GM23338 (cell line): Measurements from ENCODE around the gene WDR20. TPM values are rescaled to one million over a fixed set of nuclear protein-coding genes. Genes with fewer than 3 reads are reported as not detected.

Experiments
- ATAC-seq: fragments of 200-7000 bp; cut with Tn5 transposase; 3 replicates; pipeline ENCODE4 v1.9.1; 2020
- DNase-seq: peaks from one replicate; pipeline ENCODE4 v3.0.0-alpha.2; 2015; ENCODE audit warnings: low spot score
- H2AFZ ChIP-seq: fragments of 200-600 bp; sonication (generic); 2 replicates; pipeline ENCODE4 v1.8.0; 2016; ENCODE audit warnings: antibody characterized with exemption, mild to moderate bottlenecking, moderate library complexity
- H3F3A ChIP-seq: fragments of 200-600 bp; sonication (generic); replicated peaks from 2 replicates; pipeline ENCODE4 v1.8.0; 2017; ENCODE audit warnings: antibody characterized with exemption, mixed run types, low read depth
- H3K27ac ChIP-seq: fragments of 200-600 bp; sonication (generic); 2 replicates; pipeline ENCODE4 v1.6.1; 2016; ENCODE audit warnings: low read depth
- H3K27me3 ChIP-seq: fragments of 200-600 bp; sonication (generic); 2 replicates; pipeline ENCODE4 v1.8.0; 2016; ENCODE audit warnings: mild to moderate bottlenecking, mixed run types, moderate library complexity; ENCODE audit not compliant: insufficient read depth
- H3K36me3 ChIP-seq: fragments of 200-600 bp; sonication (generic); 2 replicates; pipeline ENCODE4 v1.8.0; 2016; ENCODE audit warnings: mild to moderate bottlenecking; ENCODE audit not compliant: insufficient read depth
- H3K4me1 ChIP-seq: fragments of 200-600 bp; sonication (generic); 2 replicates; pipeline ENCODE4 v1.8.0; 2016; ENCODE audit warnings: mild to moderate bottlenecking, moderate library complexity; ENCODE audit not compliant: insufficient read depth
- H3K4me2 ChIP-seq: fragments of 200-600 bp; sonication (generic); 2 replicates; pipeline ENCODE4 v1.7.1; 2017; ENCODE audit warnings: mixed run types
- H3K4me3 ChIP-seq: fragments of 200-600 bp; sonication (generic); 2 replicates; pipeline ENCODE4 v1.6.1; 2016; ENCODE audit warnings: mixed run types
- H3K79me2 ChIP-seq: fragments of 200-600 bp; sonication (generic); replicated peaks from 2 replicates; pipeline ENCODE4 v1.8.0; 2017; ENCODE audit warnings: mild to moderate bottlenecking; ENCODE audit not compliant: insufficient read depth
- H3K9me2 ChIP-seq: fragments of 200-600 bp; sonication (generic); 2 replicates; pipeline ENCODE4 v1.8.0; 2017; ENCODE audit not compliant: insufficient read depth
- H4K20me1 ChIP-seq: fragments of 200-600 bp; sonication (generic); replicated peaks from 2 replicates; pipeline ENCODE4 v1.8.0; 2017; ENCODE audit warnings: mild to moderate bottlenecking; ENCODE audit not compliant: insufficient read depth
- H3K27ac Mint-ChIP-seq: 2 replicates; pipeline ENCODE4 v1.8.0; 2020; ENCODE audit warnings: inconsistent platforms, mild to moderate bottlenecking, moderate library complexity, mixed read lengths
- H3K27me3 Mint-ChIP-seq: 3 replicates; pipeline ENCODE4 v1.8.0; 2022; ENCODE audit warnings: low read depth, mild to moderate bottlenecking, moderate library complexity, mixed read lengths, inconsistent platforms; ENCODE audit not compliant: insufficient read depth, poor library complexity
- H3K36me3 Mint-ChIP-seq: 3 replicates; pipeline ENCODE4 v1.8.0; 2021; ENCODE audit warnings: low read depth, mild to moderate bottlenecking, inconsistent platforms, moderate library complexity, mixed read lengths
- H3K4me1 Mint-ChIP-seq: 3 replicates; pipeline ENCODE4 v1.8.0; 2020; ENCODE audit warnings: mild to moderate bottlenecking, inconsistent platforms, mixed read lengths
- H3K4me3 Mint-ChIP-seq: 3 replicates; pipeline ENCODE4 v1.8.0; 2021; ENCODE audit warnings: moderate library complexity, mild to moderate bottlenecking, inconsistent platforms, mixed read lengths
- H3K9me3 Mint-ChIP-seq: 3 replicates; pipeline ENCODE4 v1.8.0; 2020; ENCODE audit warnings: moderate library complexity, mild to moderate bottlenecking, inconsistent platforms, mixed read lengths
- CREB1 ChIP-seq: fragments of 250-450 bp; sonication (Bioruptor Pico); IDR thresholded peaks from 2 replicates; pipeline ENCODE4 v1.5.0; 2020; ENCODE audit warnings: low read depth, mild to moderate bottlenecking, moderate library complexity
- CTCF ChIP-seq, 2 experiments: fragments of 200-600 bp in 1 of 2; sonication (generic) in 1 of 2; conservative IDR thresholded peaks; 2 replicates each; pipeline versions ENCODE4 v1.5.1 to v1.6.1; 2016 to 2017; ENCODE audit warnings: antibody characterized with exemption in 2 of 2, low read depth in 2 of 2, mild to moderate bottlenecking in 2 of 2, moderate library complexity in 1 of 2
- EZH2 ChIP-seq: fragments of 200-600 bp; sonication (generic); IDR thresholded peaks from one replicate; pipeline ENCODE4 v1.8.0; 2017; ENCODE audit warnings: antibody characterized with exemption, mild to moderate bottlenecking, low read depth; ENCODE audit not compliant: unreplicated experiment
- EZH2phosphoT487 ChIP-seq: fragments of 200-600 bp; sonication (generic); IDR thresholded peaks from one replicate; pipeline ENCODE4 v1.8.1; 2018; ENCODE audit warnings: antibody characterized with exemption; ENCODE audit not compliant: unreplicated experiment
- JUNB ChIP-seq: IDR thresholded peaks from one replicate; pipeline ENCODE4 v1.6.1; 2016; ENCODE audit warnings: antibody characterized with exemption; ENCODE audit not compliant: unreplicated experiment
- NANOG ChIP-seq: IDR thresholded peaks from 2 replicates; pipeline ENCODE4 v1.6.1; 2016; ENCODE audit warnings: antibody characterized with exemption, borderline replicate concordance
- POLR2AphosphoS5 ChIP-seq: IDR thresholded peaks from 2 replicates; pipeline ENCODE4 v1.6.1; 2016; ENCODE audit warnings: antibody characterized with exemption, low read depth
- STAT1 ChIP-seq: IDR thresholded peaks from one replicate; pipeline ENCODE4 v1.6.1; 2016; ENCODE audit warnings: antibody characterized with exemption; ENCODE audit not compliant: unreplicated experiment
- ZNF114 ChIP-seq: fragments of 250-450 bp; sonication (Bioruptor Pico); IDR thresholded peaks from 2 replicates; pipeline ENCODE4 v1.5.0; 2020; ENCODE audit warnings: mild to moderate bottlenecking, moderate library complexity
- ZNF331 ChIP-seq: fragments of 250-450 bp; sonication (Bioruptor Pico); IDR thresholded peaks from 2 replicates; pipeline ENCODE4 v1.5.0; 2020; ENCODE audit warnings: low read depth, mild to moderate bottlenecking, moderate library complexity
- ZNF462 ChIP-seq: fragments of 250-450 bp; sonication (Bioruptor Pico); IDR thresholded peaks from 2 replicates; pipeline ENCODE4 v1.5.0; 2020; ENCODE audit warnings: mild to moderate bottlenecking, moderate library complexity
- polyA plus RNA-seq: library from polyadenylated mRNA; unstranded; fragments of >200 nt; fragmentation: Nextera tagmentation; extraction: Ambion mirVana; gene quantifications from 2 replicates; pipeline ENCODE4 v1.2.1, GENCODE V29; 2016
- total RNA-seq: library from RNA; depleted of rRNA; stranded (reverse); fragments of >200 nt; shearing (Covaris generic); gene quantifications from 2 replicates; pipeline ENCODE4 v1.2.3, GENCODE V29; 2014
- TF ChIP-seq, protein P1 (sequence below): IDR thresholded peaks from one replicate; pipeline ENCODE4 v1.6.1; 2018; ENCODE audit warnings: antibody characterized with exemption; ENCODE audit not compliant: unreplicated experiment
- TF ChIP-seq, protein P2 (sequence below): IDR thresholded peaks from 2 replicates; pipeline ENCODE4 v1.6.1; 2016; ENCODE audit warnings: antibody characterized with exemption

WDR20 gene
- total and polyA plus RNA-seq, 2 experiments from 2014 or later, result 17.9 to 21.0 TPM

DNA sequence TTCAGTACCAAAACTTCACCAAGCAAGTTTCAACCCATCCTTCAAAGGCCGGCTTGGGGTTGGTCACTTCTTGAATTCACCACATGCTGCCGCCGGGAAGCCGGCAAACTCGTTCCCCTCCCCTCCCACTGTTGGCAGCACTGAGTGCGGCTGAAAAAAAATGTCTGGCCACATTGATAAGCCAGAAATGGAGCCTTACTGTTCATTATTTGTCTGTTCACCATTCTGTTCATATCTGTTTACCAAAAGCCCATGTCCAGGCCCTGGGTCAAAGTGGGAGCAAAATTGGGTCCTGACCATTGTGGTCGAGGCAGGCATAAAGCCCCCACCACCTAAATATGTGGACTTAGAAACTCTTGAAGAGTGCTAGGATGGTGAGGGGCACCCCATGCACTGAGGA, 45.6 kb upstream of the WDR20 start:
- no peaks in the 10 kb centered on the region for H3K9me2 ChIP-seq
- H4K20me1 ChIP-seq, result no peaks in the 10 kb centered on the region
- Mint-ChIP-seq H3K27me3 (peaks cover 20% of the 10 kb centered on the region), H3K4me3 (no peak overlapping the region), H3K36me3 (peaks cover 9% of the 10 kb centered on the region), H3K9me3 (peaks cover 4% of the 10 kb centered on the region; the same call in 2 of the 3 replicates), H3K4me1 (peaks cover 38% of the 10 kb centered on the region), H3K27ac (no peak overlapping the region)
- no peak overlapping the region for H2AFZ ChIP-seq
- H3K4me3 ChIP-seq, result no peak overlapping the region
- H3K27me3 ChIP-seq, result no peaks in the 10 kb centered on the region
- H3K4me2 ChIP-seq, result no peak overlapping the region
- no peak overlapping the region for H3K27ac ChIP-seq
- H3K4me1 ChIP-seq, result peaks cover 11% of the 10 kb centered on the region
- ATAC-seq (peak; percentile 7; the same call in 1 of the 3 replicates), DNase-seq (peak; percentile 50)
- peaks cover 5% of the 10 kb centered on the region for H3F3A ChIP-seq
- H3K36me3 ChIP-seq, result no peaks in the 10 kb centered on the region
- TF ChIP-seq EZH2phosphoT487, result no peak
- no peak for TF ChIP-seq ZNF462 (CRISPR knock-in tag)
- TF ChIP-seq, protein P1, sequence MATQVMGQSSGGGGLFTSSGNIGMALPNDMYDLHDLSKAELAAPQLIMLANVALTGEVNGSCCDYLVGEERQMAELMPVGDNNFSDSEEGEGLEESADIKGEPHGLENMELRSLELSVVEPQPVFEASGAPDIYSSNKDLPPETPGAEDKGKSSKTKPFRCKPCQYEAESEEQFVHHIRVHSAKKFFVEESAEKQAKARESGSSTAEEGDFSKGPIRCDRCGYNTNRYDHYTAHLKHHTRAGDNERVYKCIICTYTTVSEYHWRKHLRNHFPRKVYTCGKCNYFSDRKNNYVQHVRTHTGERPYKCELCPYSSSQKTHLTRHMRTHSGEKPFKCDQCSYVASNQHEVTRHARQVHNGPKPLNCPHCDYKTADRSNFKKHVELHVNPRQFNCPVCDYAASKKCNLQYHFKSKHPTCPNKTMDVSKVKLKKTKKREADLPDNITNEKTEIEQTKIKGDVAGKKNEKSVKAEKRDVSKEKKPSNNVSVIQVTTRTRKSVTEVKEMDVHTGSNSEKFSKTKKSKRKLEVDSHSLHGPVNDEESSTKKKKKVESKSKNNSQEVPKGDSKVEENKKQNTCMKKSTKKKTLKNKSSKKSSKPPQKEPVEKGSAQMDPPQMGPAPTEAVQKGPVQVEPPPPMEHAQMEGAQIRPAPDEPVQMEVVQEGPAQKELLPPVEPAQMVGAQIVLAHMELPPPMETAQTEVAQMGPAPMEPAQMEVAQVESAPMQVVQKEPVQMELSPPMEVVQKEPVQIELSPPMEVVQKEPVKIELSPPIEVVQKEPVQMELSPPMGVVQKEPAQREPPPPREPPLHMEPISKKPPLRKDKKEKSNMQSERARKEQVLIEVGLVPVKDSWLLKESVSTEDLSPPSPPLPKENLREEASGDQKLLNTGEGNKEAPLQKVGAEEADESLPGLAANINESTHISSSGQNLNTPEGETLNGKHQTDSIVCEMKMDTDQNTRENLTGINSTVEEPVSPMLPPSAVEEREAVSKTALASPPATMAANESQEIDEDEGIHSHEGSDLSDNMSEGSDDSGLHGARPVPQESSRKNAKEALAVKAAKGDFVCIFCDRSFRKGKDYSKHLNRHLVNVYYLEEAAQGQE, result no peak
- no peak for TF ChIP-seq STAT1
- TF ChIP-seq NANOG, result no peak
- no peak for TF ChIP-seq CTCF (conservative IDR thresholded peaks at IDR 0.05; ENCODE audit: low read depth in 2 of 2)
- no peak for TF ChIP-seq POLR2AphosphoS5
- TF ChIP-seq, protein P2, sequence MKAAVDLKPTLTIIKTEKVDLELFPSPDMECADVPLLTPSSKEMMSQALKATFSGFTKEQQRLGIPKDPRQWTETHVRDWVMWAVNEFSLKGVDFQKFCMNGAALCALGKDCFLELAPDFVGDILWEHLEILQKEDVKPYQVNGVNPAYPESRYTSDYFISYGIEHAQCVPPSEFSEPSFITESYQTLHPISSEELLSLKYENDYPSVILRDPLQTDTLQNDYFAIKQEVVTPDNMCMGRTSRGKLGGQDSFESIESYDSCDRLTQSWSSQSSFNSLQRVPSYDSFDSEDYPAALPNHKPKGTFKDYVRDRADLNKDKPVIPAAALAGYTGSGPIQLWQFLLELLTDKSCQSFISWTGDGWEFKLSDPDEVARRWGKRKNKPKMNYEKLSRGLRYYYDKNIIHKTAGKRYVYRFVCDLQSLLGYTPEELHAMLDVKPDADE, result no peak
- no peak for TF ChIP-seq CREB1 (CRISPR knock-in tag)
- TF ChIP-seq JUNB, result no peak
- TF ChIP-seq ZNF331 (CRISPR knock-in tag), result no peak
- TF ChIP-seq EZH2, result no peak
- no peak for TF ChIP-seq ZNF114 (CRISPR knock-in tag)
- H3K79me2 ChIP-seq, result no peaks in the 10 kb centered on the region
